IMR-90 (cell line): ENCODE data around the gene BMPER. TPM values are rescaled to one million over a fixed set of nuclear protein-coding genes. Genes with fewer than 3 reads are reported as not detected.

ENCODE experiments used
- ATAC-seq: fragments of 200-7000 bp; cut with Tn5 transposase; 2 replicates; pipeline ENCODE4 v1.9.1; 2020; ENCODE audit warnings: low read depth, mild to moderate bottlenecking, moderate library complexity
- BruUV-seq: library from RNA; stranded (reverse); fragments of 400-500 nt; replicated peaks from 2 replicates; lab custom pipeline; 2021; lab: Mats Ljungman, UMichigan
- CTCF ChIA-PET: fragments of 300-600 bp; formaldehyde crosslinking; extraction: SDS; loops from one replicate; lab custom pipeline; 2021; ENCODE audit warnings: antibody characterized with exemption; lab: Yijun Ruan, JAX
- POLR2A ChIA-PET: fragments of 300-600 bp; sonication (Branson Sonifier 250); formaldehyde crosslinking; loops from one replicate; lab custom pipeline; 2022; ENCODE audit warnings: antibody characterized with exemption; ENCODE audit not compliant: unreplicated experiment; lab: Charles Lee
- DNase-seq: peaks from one replicate; pipeline ENCODE4 v3.0.0; 2013
- H2AFZ ChIP-seq: replicated peaks from 2 replicates; pipeline ENCODE3; 2013; ENCODE audit warnings: low read length, mild to moderate bottlenecking; ENCODE audit not compliant: poor library complexity
- H2AK5ac ChIP-seq: 2 replicates; pipeline ENCODE4 v1.6.1; 2013; ENCODE audit warnings: low read depth, low read length, inconsistent platforms
- H2AK9ac ChIP-seq: replicated peaks from 2 replicates; pipeline ENCODE3; 2013; ENCODE audit warnings: mild to moderate bottlenecking, low read depth, low read length, moderate library complexity; ENCODE audit not compliant: poor library complexity
- H2BK120ac ChIP-seq: 2 replicates; pipeline ENCODE4 v1.6.1; 2013; ENCODE audit warnings: low read depth, low read length, inconsistent platforms
- H2BK15ac ChIP-seq: 3 replicates; pipeline ENCODE4 v1.6.1; 2013; ENCODE audit warnings: low read depth, low read length, inconsistent platforms
- H2BK20ac ChIP-seq: 2 replicates; pipeline ENCODE4 v1.6.1; 2013; ENCODE audit warnings: low read depth, mild to moderate bottlenecking, inconsistent platforms, low read length, moderate library complexity
- H2BK5ac ChIP-seq: 2 replicates; pipeline ENCODE4 v1.6.1; 2013; ENCODE audit warnings: mild to moderate bottlenecking, low read depth, low read length, inconsistent platforms; ENCODE audit not compliant: poor library complexity, severe bottlenecking
- H3K14ac ChIP-seq: replicated peaks from 2 replicates; pipeline ENCODE4 v1.6.1; 2013; ENCODE audit warnings: low read depth, low read length, inconsistent platforms
- H3K18ac ChIP-seq: 2 replicates; pipeline ENCODE4 v1.6.1; 2013; ENCODE audit warnings: low read depth, low read length, control low read depth
- H3K23ac ChIP-seq: 2 replicates; pipeline ENCODE4 v1.6.1; 2013; ENCODE audit warnings: low read depth, low read length, inconsistent platforms
- H3K27ac ChIP-seq: 2 replicates; pipeline ENCODE4 v1.5.1; 2013; ENCODE audit warnings: mild to moderate bottlenecking, control low read depth, low read length; ENCODE audit not compliant: insufficient read depth
- H3K27me3 ChIP-seq: 2 replicates; pipeline ENCODE4 v1.6.1; 2013; ENCODE audit warnings: low read length; ENCODE audit not compliant: control insufficient read depth, insufficient read depth
- H3K36me3 ChIP-seq: 2 replicates; pipeline ENCODE4 v1.6.1; 2013; ENCODE audit warnings: low read length, mixed read lengths; ENCODE audit not compliant: control insufficient read depth, insufficient read depth
- H3K4ac ChIP-seq: 2 replicates; pipeline ENCODE4 v1.6.1; 2013; ENCODE audit warnings: low read depth, low read length, inconsistent platforms
- H3K4me1 ChIP-seq: 2 replicates; pipeline ENCODE4 v1.6.1; 2013; ENCODE audit warnings: low read length, mixed read lengths; ENCODE audit not compliant: control insufficient read depth, insufficient read depth
- H3K4me2 ChIP-seq: 2 replicates; pipeline ENCODE4 v1.6.1; 2013; ENCODE audit warnings: low read depth, mild to moderate bottlenecking, control low read depth, low read length, moderate library complexity
- H3K4me3 ChIP-seq: 2 replicates; pipeline ENCODE4 v1.5.1; 2013; ENCODE audit warnings: low read depth, mild to moderate bottlenecking, control low read depth, low read length, moderate library complexity; ENCODE audit not compliant: insufficient read depth
- H3K56ac ChIP-seq: 2 replicates; pipeline ENCODE4 v1.6.1; 2013; ENCODE audit warnings: low read length, inconsistent platforms; ENCODE audit not compliant: insufficient read depth; ENCODE audit errors: extremely low read depth
- H3K79me1 ChIP-seq, 2 experiments: 2 replicates each; pipeline ENCODE4 v1.6.1; 2013; ENCODE audit warnings: low read length in 2 of 2, inconsistent platforms in 1 of 2, low read depth in 1 of 2
- H3K9ac ChIP-seq: 2 replicates; pipeline ENCODE4 v1.6.1; 2013; ENCODE audit warnings: low read depth, low read length, control low read depth
- H3K9me1 ChIP-seq: 2 replicates; pipeline ENCODE4 v1.6.1; 2013; ENCODE audit warnings: low read length, inconsistent platforms; ENCODE audit not compliant: insufficient read depth
- H3K9me3 ChIP-seq: 2 replicates; pipeline ENCODE4 v1.6.1; 2013; ENCODE audit warnings: low read length; ENCODE audit not compliant: control insufficient read depth, insufficient read depth
- H4K20me1 ChIP-seq: 2 replicates; pipeline ENCODE4 v1.6.1; 2013; ENCODE audit warnings: low read length, inconsistent platforms; ENCODE audit not compliant: insufficient read depth
- H4K5ac ChIP-seq: 2 replicates; pipeline ENCODE4 v1.6.1; 2013; ENCODE audit warnings: mild to moderate bottlenecking, low read depth, low read length, control low read depth
- H4K8ac ChIP-seq, 2 experiments: 2 replicates each; pipeline ENCODE4 v1.6.1; 2013; ENCODE audit warnings: low read depth in 2 of 2, low read length in 2 of 2, control low read depth in 1 of 2, inconsistent platforms in 1 of 2
- H4K91ac ChIP-seq: 2 replicates; pipeline ENCODE4 v1.6.1; 2013; ENCODE audit warnings: low read depth, low read length, inconsistent platforms; ENCODE audit not compliant: insufficient read depth
- BHLHE40 ChIP-seq: fragments of 150-350 bp; IDR thresholded peaks from 2 replicates; pipeline ENCODE4 v1.6.1; 2016; ENCODE audit warnings: mild to moderate bottlenecking, low read depth, low read length
- CEBPB ChIP-seq: IDR thresholded peaks from 2 replicates; pipeline ENCODE4 v1.6.1; 2012; ENCODE audit warnings: low read depth, low read length, improper control_type of control experiment
- CHD1 ChIP-seq: IDR thresholded peaks from 2 replicates; pipeline ENCODE4 v1.6.1; 2012; ENCODE audit warnings: low read depth, low read length, improper control_type of control experiment
- FOS ChIP-seq: fragments of 150-350 bp; IDR thresholded peaks from 2 replicates; pipeline ENCODE4 v1.6.1; 2016; ENCODE audit warnings: low read depth, low read length
- MAFK ChIP-seq: IDR thresholded peaks from 2 replicates; pipeline ENCODE4 v1.6.1; 2012; ENCODE audit warnings: low read depth, low read length, improper control_type of control experiment
- MAZ ChIP-seq: IDR thresholded peaks from 2 replicates; pipeline ENCODE4 v1.6.1; 2012; ENCODE audit warnings: low read depth, mild to moderate bottlenecking, low read length, improper control_type of control experiment, moderate library complexity, borderline replicate concordance
- MXI1 ChIP-seq: IDR thresholded peaks from 2 replicates; pipeline ENCODE4 v1.6.1; 2012; ENCODE audit warnings: low read depth, mild to moderate bottlenecking, low read length, moderate library complexity, borderline replicate concordance
- POLR2A ChIP-seq: IDR thresholded peaks from 2 replicates; pipeline ENCODE4 v1.6.1; 2012; ENCODE audit warnings: mild to moderate bottlenecking, low read depth, low read length
- RAD21 ChIP-seq: IDR thresholded peaks from 2 replicates; pipeline ENCODE4 v1.6.1; 2012; ENCODE audit warnings: low read length, improper control_type of control experiment
- RCOR1 ChIP-seq: IDR thresholded peaks from 2 replicates; pipeline ENCODE4 v1.6.1; 2012; ENCODE audit warnings: mild to moderate bottlenecking, low read length, improper control_type of control experiment; ENCODE audit not compliant: insufficient replicate concordance
- RFX5 ChIP-seq: IDR thresholded peaks from 2 replicates; pipeline ENCODE4 v1.8.0; 2012; ENCODE audit warnings: low read depth, mild to moderate bottlenecking, low read length, moderate library complexity
- WGBS, 2 experiments: methylation state at CpG; one replicate each; pipeline versions ENCODE4 v1.1.5 to v1.1.7; 2013; ENCODE audit warnings: missing lambda C conversion rate in 2 of 2; ENCODE audit not compliant: insufficient read length in 1 of 2; ENCODE audit errors: extremely low coverage in 2 of 2; 5-methylcytosine and 5-hydroxymethylcytosine counted together
- dilution Hi-C: fragments of 300-500 bp; cut with HindIII; formaldehyde crosslinking; loops from one replicate; pipeline ENCODE4 v1.14.3; 2018; ENCODE audit warnings: low sequenced_read_pairs; ENCODE audit not compliant: unreplicated experiment
- in situ Hi-C: fragments of 300-500 bp; cut with MboI; formaldehyde crosslinking; loops from 3 replicates; pipeline ENCODE4 v1.14.3; 2019; ENCODE audit warnings: low sequenced_read_pairs, inconsistent platforms, mixed read lengths
- intact Hi-C: fragments of 100-400 bp; cut with micrococcal nuclease; formaldehyde crosslinking; loops from 2 replicates; pipeline ENCODE4 v1.10.0; 2022
- polyA plus RNA-seq, 3 experiments: library from polyadenylated mRNA; depleted of rRNA; stranded (reverse); fragments of >200 nt; gene quantifications; 2 replicates each; pipeline ENCODE4 v1.2.3, GENCODE V29; 2012; ENCODE audit warnings: low replicate concordance in 1 of 3
- total RNA-seq: library from RNA; depleted of rRNA; stranded (reverse); fragments of >200 nt; gene quantifications from 2 replicates; pipeline ENCODE4 v1.2.3, GENCODE V29; 2012
- TF ChIP-seq, protein P1 (sequence below): conservative IDR thresholded peaks from 2 replicates; pipeline ENCODE4 v1.5.1; 2012; ENCODE audit warnings: mild to moderate bottlenecking, low read depth, low read length, improper control_type of control experiment
- TF ChIP-seq, protein P2 (sequence below): fragments of 150-350 bp; IDR thresholded peaks from 2 replicates; pipeline ENCODE4 v1.6.1; 2016; ENCODE audit warnings: low read depth, mild to moderate bottlenecking, low read length, moderate library complexity, borderline replicate concordance
- TF ChIP-seq, protein P3 (sequence below): fragments of 150-350 bp; IDR thresholded peaks from 2 replicates; pipeline ENCODE4 v1.6.1; 2017; ENCODE audit warnings: mild to moderate bottlenecking, antibody characterized with exemption, low read length, low read depth

BMPER gene
- total and polyA plus RNA-seq, 2 of the 4 experiments (the other 2 are of a cell fraction), result 6.2 to 7.9 TPM

DNA sequence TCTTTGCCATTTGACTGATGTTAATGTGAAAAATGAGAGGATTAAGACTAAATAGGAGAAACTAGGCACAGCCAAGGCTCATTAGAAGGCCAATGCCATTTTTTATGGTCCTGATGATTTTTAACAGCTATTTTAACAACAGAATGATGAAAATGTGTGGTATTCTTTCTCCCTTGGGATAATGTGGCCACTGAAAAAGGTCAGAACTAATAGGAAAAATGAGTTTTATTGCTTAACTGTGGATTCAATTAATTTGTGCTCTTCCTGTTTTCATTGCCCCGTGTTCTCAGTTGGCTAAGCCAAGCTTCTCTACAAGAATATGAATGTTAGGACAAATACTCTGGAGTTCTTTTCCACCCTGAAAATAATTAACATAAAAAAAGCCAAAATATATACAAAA lies 56.6 kb downstream of the BMPER start:
- H3K36me3 ChIP-seq, result no peaks in the 10 kb centered on the region
- no TSS peak for BruUV-seq
- no peak overlapping the region for H2AFZ ChIP-seq
- no peaks in the 10 kb centered on the region for H3K9me1 ChIP-seq
- no peak overlapping the region for H3K14ac ChIP-seq
- DNase-seq, result no peak
- no peak overlapping the region for H3K27ac ChIP-seq
- H2BK120ac ChIP-seq, result no peak overlapping the region
- intact Hi-C loops (no loop called here), in situ Hi-C loops (no loop called here), dilution Hi-C loops (no loop called here)
- no peaks in the 10 kb centered on the region for H4K20me1 ChIP-seq
- no peak overlapping the region for H4K91ac ChIP-seq
- H3K79me1 ChIP-seq, result no peaks in the 10 kb centered on the region
- no peak overlapping the region for H2BK20ac ChIP-seq
- H4K5ac ChIP-seq, result no peak overlapping the region
- no peak overlapping the region for H3K9ac ChIP-seq
- no peak overlapping the region for H3K4me3 ChIP-seq
- H3K4me1 ChIP-seq, result peaks cover 6% of the 10 kb centered on the region
- H3K27me3 ChIP-seq, result no peaks in the 10 kb centered on the region
- H2BK5ac ChIP-seq, result no peak overlapping the region
- no peak for ATAC-seq
- H3K9me3 ChIP-seq, result no peaks in the 10 kb centered on the region
- POLR2A ChIA-PET, result no interaction called here
- no peak overlapping the region for H3K4me2 ChIP-seq
- H2BK15ac ChIP-seq, result no peak overlapping the region
- H3K23ac ChIP-seq, result no peak overlapping the region
- no peak overlapping the region for H2AK9ac ChIP-seq
- CTCF ChIA-PET, result interaction anchor here (0.7 to 1.3 kb wide), 3 partner anchors 21 to 126 kb away, joined by 3 to 6 read pairs (median 4); no protein-coding TSS in a partner anchor
- no peak overlapping the region; the same call in 1 of the 2 replicates for H3K18ac ChIP-seq
- H3K56ac ChIP-seq, result no peak overlapping the region
- H2AK5ac ChIP-seq, result no peak overlapping the region
- TF ChIP-seq, protein P1, sequence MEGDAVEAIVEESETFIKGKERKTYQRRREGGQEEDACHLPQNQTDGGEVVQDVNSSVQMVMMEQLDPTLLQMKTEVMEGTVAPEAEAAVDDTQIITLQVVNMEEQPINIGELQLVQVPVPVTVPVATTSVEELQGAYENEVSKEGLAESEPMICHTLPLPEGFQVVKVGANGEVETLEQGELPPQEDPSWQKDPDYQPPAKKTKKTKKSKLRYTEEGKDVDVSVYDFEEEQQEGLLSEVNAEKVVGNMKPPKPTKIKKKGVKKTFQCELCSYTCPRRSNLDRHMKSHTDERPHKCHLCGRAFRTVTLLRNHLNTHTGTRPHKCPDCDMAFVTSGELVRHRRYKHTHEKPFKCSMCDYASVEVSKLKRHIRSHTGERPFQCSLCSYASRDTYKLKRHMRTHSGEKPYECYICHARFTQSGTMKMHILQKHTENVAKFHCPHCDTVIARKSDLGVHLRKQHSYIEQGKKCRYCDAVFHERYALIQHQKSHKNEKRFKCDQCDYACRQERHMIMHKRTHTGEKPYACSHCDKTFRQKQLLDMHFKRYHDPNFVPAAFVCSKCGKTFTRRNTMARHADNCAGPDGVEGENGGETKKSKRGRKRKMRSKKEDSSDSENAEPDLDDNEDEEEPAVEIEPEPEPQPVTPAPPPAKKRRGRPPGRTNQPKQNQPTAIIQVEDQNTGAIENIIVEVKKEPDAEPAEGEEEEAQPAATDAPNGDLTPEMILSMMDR, result no peak
- TF ChIP-seq MAZ (no peak), CEBPB (no peak), MXI1 (no peak), CHD1 (no peak), RFX5 (no peak), BHLHE40 (no peak), RCOR1 (no peak), MAFK (no peak), RAD21 (no peak), POLR2A (no peak), FOS (no peak)
- TF ChIP-seq, protein P2, sequence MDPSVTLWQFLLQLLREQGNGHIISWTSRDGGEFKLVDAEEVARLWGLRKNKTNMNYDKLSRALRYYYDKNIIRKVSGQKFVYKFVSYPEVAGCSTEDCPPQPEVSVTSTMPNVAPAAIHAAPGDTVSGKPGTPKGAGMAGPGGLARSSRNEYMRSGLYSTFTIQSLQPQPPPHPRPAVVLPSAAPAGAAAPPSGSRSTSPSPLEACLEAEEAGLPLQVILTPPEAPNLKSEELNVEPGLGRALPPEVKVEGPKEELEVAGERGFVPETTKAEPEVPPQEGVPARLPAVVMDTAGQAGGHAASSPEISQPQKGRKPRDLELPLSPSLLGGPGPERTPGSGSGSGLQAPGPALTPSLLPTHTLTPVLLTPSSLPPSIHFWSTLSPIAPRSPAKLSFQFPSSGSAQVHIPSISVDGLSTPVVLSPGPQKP, result no peak
- TF ChIP-seq, protein P3, sequence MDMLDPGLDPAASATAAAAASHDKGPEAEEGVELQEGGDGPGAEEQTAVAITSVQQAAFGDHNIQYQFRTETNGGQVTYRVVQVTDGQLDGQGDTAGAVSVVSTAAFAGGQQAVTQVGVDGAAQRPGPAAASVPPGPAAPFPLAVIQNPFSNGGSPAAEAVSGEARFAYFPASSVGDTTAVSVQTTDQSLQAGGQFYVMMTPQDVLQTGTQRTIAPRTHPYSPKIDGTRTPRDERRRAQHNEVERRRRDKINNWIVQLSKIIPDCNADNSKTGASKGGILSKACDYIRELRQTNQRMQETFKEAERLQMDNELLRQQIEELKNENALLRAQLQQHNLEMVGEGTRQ, result no peak
- no CpG with 5 or more reads among the region's 1 CpG for WGBS, 2 experiments
- no peak overlapping the region for H4K8ac ChIP-seq
- no peak overlapping the region for H3K4ac ChIP-seq
